Embryonic facial prominence (tissue), 1 donor: ENCODE results near the gene SNAP25.

Experiments
- DNase-seq: peaks from one replicate; pipeline ENCODE4 v3.0.0-alpha.2; 2016; ENCODE audit errors: extremely low spot score

Gene SNAP25

DNA sequence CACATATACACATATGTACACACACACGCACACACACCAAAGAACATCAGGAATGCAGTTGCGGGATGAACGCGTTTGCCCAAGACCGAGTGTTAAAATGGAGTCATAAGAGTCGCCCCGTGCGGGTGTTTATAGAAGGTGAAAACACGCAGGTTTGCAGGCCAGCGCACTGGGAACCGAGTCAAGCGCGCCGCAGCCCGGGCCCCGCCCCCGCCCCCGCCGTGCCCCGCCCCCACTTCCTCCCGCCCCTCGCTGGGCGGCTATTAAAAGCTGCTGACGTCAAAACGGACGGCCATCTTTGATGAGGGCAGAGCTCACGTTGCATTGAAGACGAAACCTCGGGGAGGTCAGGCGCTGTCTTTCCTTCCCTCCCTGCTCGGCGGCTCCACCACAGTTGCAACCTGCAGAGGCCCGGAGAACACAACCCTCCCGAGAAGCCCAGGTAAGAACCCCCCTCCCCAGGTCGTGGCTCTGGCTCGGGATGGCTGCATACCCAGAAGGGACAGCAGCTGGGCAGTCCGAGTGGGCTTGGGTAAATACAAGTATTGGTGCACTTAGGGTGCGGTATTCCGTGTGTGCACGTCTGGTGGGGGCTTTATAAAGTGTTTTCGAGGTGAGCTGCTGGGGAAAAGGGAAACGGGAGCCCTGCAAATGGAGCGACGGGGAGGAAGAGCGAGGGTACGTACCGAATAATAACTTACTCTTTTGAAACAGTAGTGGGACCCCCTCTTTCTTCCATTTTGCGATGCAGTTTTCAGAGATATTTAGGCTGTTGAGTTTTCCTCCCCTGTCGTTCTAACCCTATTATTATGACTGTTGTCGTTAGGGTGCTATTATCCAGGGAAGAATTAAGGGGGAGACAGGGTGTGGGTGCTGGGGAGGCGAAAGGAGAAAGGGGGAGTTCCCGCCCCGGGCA lies at the start of gene SNAP25:
TSS of gene SNAP25 (plus strand) at position 295 of the 916 bp plus-strand sequence. CDS start 56,662 bp downstream, outside the sequence.
- peak; percentile 75 for DNase-seq

DNA sequence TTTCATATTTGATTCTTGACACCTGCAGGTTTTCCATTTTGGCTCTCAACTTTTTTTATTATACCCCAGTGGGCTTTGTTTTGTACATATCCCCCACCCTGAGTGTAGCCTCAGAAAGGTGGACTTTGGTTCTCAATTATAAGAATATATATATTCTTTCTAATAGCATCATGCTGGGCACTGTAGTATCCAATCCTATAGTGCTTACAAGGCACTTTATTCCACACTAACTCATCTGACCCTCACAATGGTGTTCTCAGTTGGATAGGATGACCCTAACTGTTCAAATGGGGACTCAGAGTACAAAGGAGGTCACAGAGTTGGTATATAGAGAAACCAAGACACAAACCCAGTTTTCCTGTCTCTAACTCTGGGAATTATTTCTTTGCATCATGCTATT lies 48.9 kb upstream of the SNAP25 start:
- no peak for DNase-seq

DNA sequence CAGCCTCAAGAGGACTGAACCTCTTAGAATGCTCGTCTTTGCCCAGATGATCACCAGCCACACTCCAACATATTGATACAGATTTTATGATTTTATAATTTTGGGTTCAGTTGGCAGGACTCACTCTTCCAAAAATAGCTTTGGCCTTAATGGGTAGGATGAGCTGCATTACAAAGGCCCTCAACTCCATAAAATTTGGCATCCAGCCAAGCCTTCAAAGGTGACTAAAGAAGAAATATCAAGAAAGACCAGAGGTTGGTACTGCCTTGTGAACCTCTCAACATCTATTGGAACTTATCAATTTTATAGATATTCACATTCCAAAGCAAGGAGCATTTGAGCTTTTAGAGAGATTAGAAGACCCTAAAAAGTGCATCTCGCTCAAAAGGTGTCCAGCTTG lies 48.4 kb upstream of the SNAP25 start:
- DNase-seq = no peak

GRCh38 chr20:10171864-10172751 lies 46.5 kb upstream of the SNAP25 start:
- DNase-seq = no peak

DNA sequence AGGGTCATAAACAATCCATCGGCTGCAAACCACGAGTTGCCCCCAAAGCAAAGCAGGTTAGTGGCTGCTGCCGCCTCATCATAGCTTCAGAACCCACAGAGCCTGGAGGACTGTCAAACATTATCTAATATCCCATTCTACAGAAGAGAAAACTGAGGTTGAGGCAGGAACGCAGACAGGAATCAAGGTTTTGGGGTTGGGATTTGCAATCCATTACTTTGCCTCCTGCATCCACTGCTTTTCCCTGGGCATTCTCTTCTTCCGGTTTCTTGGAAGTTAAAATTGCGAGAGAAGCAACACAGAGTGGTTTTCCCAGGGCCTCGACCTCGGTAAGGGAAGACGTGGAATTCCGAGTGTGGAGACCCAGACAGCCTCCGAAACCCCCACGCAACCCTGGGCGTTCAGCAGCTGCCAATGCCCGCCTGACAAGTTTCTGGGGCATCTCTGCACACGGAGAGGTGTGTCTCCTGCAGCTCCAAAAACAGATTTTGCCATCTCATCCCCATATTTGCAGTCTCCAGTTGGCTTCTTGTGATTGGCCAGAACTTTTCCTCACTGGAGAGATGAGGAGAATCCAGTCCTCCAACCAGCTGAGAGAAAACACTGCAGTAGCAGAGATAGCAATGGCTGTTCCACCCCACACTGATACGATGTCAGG lies 45.5 kb upstream of the SNAP25 start:
- DNase-seq = no peak

DNA sequence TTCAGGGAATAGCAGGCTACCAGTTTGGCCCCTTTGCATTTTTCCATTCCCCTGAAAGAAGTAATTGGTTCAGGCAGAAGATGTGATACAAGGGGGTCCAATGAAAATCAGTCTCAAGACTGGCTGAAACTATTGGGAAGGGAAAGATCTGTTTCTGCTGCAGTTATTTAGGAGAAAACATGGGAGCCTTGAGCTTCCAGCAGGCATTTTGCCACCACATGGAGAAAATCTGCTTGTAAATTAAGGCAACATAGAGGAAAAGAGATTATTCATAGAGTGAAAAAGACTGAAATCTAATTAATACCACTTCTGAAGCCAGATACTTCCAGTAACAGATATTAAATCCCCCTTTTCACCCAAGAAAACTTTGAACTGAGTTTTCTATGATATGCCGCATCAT lies 44.2 kb upstream of the SNAP25 start:
- no peak for DNase-seq

- DNase-seq = no peak
Observed at GRCh38 chr20:10177326-10177725, 41.3 kb upstream of the SNAP25 start.

- DNase-seq = no peak
Observed at GRCh38 chr20:10178091-10178490, 40.5 kb upstream of the SNAP25 start.

- no peak for DNase-seq
Observed at GRCh38 chr20:10178727-10179313, 39.8 kb upstream of the SNAP25 start.

DNA sequence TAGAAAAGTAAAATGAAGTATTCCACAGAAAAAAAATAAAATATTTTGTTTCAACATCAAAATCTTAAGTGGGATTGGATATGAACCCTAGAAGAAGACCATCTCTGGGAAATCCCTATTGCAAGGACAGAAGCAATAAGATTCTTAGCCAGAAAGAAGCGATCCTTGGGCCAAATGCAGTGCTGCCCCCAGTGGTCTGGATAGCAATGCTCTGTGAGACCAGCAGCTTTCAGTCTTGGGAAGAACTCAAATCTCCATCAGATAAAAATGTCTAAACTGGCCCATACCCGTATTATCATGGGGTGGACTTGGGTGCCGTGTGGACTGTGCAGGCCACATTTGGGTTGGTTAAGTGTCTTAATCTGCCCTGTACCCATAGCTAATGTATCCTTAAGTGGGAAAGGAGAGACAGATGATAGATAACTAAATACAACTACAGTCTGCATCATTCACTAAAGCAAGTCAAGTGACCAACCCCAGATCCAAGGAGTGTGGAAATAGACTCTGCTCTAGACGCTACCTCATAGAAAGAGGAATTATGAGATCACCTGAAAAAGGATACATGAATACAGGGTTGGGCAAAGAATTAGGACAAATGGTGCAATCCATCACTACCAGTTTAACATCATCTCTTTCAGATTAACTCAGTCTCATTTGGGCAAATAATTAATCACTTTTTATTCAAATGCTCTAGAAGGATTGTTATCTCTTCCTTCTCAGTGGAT lies 38.9 kb upstream of the SNAP25 start:
- DNase-seq = no peak

GRCh38 chr20:10180651-10181235 lies 37.9 kb upstream of the SNAP25 start:
- no peak for DNase-seq

DNA sequence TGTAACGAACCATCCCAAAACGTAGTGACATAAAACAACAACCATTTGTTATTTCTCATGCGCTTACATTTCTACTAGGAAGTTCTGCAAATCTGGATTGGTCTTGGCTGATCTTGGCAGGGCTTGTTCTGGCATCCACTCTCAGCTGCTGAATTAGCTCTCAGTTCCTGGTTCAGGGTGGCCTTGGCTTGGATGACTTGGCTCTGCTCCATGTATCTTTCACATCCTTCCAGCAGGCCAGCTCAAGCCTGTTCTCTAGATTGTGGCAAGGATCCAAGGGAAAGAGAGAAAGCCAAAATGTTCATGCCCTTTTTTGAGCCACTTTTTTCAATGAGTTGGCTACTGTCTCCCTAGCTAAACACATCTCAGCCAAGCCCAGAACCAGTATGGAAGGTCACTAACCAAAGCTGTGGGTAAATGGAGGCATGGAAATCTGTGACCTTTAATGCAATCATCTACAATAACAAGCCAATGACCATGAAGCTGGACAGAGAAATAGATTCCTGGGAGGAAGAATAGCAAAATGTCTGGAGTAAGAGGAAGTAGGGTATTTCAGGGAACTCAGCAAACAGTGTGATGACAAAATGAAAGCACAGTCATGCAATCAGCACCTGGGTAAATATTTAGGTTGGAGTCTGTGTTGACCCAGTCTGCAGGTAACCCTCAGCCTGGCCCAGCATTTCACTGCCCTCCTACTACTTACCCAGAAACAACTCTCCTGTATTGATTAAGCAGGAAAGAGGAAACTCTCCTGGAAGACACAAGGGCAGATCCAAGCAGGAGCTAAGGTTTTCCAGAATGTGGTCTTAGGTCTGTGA lies 32.7 kb upstream of the SNAP25 start:
- DNase-seq = no peak

DNA sequence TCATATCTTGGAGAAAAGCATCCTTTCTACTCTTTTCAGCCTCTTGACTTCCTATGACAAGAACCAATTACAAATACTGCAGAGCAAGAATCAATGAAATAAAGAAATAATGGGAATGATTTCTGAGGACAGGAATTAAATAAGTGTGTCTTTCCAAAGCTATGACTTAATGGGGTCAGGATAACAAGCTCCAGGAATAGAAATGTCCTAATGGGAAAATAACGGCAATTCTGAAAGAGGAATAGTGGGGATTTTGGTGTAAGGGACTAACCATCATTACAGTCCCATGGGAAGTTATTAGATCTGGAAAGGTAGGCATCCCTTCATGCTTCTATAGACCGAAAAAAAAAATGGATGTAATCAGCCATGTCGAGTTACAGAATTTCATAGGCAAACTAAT lies 28.2 kb upstream of the SNAP25 start:
- no peak for DNase-seq

GRCh38 chr20:10192171-10192570 lies 26.5 kb upstream of the SNAP25 start:
- DNase-seq = no peak

- no peak for DNase-seq
Observed at GRCh38 chr20:10194166-10194565, 24.5 kb upstream of the SNAP25 start.

- DNase-seq = no peak
Observed at GRCh38 chr20:10200330-10200729, 18.3 kb upstream of the SNAP25 start.

DNA sequence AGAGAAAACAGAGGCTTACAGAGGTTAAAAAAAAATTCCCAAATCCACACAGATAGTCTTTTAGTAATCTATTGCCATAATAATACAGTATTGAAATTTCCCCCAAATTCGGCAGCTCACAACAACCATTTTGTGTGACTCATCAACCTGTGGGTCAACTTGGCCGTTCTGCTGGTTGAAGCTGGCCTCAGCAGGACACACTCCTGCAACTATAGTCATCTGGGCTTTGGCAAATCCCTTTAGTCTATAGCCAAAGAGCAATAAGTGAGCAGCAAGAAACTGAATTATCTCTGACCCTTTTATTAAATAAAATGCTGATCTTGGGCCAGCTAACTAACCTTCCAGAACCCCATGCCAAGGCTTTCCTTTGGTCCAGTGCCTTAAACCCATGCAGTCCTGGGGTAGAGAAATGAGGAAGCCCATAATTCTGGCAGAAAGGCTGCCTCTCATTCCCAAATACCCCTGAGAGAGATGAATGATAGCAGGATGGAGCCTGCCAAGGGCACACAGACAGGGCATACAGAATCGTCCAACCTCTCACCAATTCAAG lies 17.2 kb upstream of the SNAP25 start:
- no peak for DNase-seq

DNA sequence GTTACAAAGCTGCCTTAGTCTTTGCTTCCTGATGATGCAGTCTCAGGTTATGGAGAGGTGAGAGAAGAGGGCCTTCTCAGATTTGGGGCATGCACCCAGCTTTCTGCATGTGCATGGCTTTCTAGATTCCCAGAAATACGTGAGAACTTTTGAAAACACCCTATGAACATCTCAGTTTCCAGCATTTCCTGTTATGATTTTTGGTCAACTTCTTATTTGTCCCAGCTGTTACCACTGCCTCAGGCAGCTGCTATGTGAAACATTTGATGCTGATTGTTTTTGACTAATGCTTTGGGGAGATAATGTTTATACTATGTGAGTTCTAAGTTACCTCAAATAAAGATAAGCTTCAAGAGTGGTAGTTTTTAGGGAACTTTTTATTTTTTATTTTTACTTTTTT lies 9.5 kb upstream of the SNAP25 start:
- no peak for DNase-seq

DNA sequence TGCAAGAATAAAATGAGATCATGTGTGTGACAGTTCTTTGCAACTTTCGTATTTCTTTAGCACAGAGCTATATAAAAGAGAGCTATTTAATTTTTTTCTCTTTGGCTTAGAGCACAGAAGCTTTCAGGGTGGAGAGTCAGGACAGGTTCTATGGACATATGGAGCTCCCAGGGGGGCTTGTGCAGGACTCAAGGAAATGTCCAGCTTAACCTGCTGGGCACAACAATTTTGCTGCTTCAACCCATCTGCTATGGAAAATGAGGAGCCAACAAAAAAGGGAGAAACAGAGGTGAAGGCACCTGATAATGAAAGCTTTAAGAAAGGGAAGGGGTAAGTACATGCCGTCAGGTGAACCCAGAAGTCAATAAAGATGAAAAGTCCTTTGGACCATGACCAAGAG lies 5.1 kb upstream of the SNAP25 start:
- no peak for DNase-seq
